Left renal cortex interstitium (tissue), 4 donors: ENCODE data around the gene TRIM3. TPM values are rescaled to one million over a fixed set of nuclear protein-coding genes. Genes with fewer than 3 reads are reported as not detected.

ENCODE experiments used
- DNase-seq, 4 donors: peaks; one replicate each; pipeline ENCODE4 v3.0.0-alpha.2; 2013; ENCODE audit warnings: low read depth in 4 of 4, low spot score in 2 of 4, missing footprints in 1 of 4
- polyA plus RNA-seq, 4 donors: library from polyadenylated mRNA; unstranded; fragments of 120-200 nt; gene quantifications; one replicate each; pipeline ENCODE4 v1.2.1, GENCODE V29; 2013; ENCODE audit not compliant: insufficient read length in 4 of 4

Gene TRIM3
- polyA plus RNA-seq, 4 donors: 16.7 to 31.9 (median 23.6) TPM

- no peak for DNase-seq
Observed at GRCh38 chr11:6404342-6405051, 69.2 kb downstream of the TRIM3 start.

DNA sequence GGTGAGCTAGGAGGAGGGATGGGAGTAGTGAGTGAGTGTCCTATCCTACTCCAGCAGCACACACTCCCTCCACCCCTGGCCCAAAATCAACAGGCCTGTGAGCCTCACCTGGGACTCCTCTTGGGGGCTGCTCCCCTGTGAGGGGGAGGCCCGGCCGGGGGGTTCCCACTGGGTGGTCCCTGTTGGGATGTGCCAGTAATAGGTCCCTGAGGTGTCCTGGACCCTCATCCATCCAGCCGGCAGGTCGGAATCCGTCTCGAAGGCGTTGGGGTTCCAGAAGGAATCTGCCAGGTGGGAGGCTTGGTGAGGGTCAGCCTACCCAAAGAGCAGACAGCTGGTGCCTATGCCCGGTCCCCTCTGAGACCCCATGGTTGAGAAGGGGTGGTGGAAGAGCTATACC is 70.2 kb downstream of the TRIM3 start:
- no peak for DNase-seq

- DNase-seq: no peak
Observed at GRCh38 chr11:6402561-6402981, 71.2 kb downstream of the TRIM3 start.

- DNase-seq: no peak
Observed at GRCh38 chr11:6402061-6402470, 71.7 kb downstream of the TRIM3 start.

- DNase-seq: no peak
Observed at GRCh38 chr11:6401464-6401863, 72.3 kb downstream of the TRIM3 start.

- DNase-seq: no peak
Observed at GRCh38 chr11:6400431-6401345, 73.1 kb downstream of the TRIM3 start.

Other genes with a start within 250 kb of the TRIM3 start
- 10 to 100 TPM; 37.7 to 76.2 (median 56.7) TPM for gene FHIP1B, start 239.3 kb downstream of the TRIM3 start, polyA plus RNA-seq
- gene CNGA4, start 234.9 kb downstream of the TRIM3 start, polyA plus RNA-seq: under 1 TPM in 3 of 4 donors, not detected in 1; 0.23 to 0.34 (median 0.27) TPM
- gene CCKBR, start 214.1 kb downstream of the TRIM3 start, polyA plus RNA-seq: 1 to 10 TPM in 1 of 4 donors, under 1 TPM in 3; 0.28 to 1.1 (median 0.67) TPM
- 10 to 100 TPM; 13.3 to 25.4 (median 18.4) TPM for gene CAVIN3, start 153.4 kb downstream of the TRIM3 start, polyA plus RNA-seq
- 10 to 100 TPM; 31.8 to 35.9 (median 35.4) TPM for gene SMPD1, start 83.5 kb downstream of the TRIM3 start, polyA plus RNA-seq
- gene APBB1, start 54.8 kb downstream of the TRIM3 start, polyA plus RNA-seq: 10 to 100 TPM; 49.1 to 71.1 (median 59.7) TPM
- 1 to 10 TPM; 1.7 to 8.6 (median 5.9) TPM for gene HPX, start 33.0 kb downstream of the TRIM3 start, polyA plus RNA-seq
- gene ARFIP2, start 7.4 kb upstream of the TRIM3 start, polyA plus RNA-seq: 10 to 100 TPM; 60.4 to 84.0 (median 70.5) TPM
- gene TIMM10B, start 7.6 kb upstream of the TRIM3 start, polyA plus RNA-seq: 10 to 100 TPM; 36.3 to 38.9 (median 38.3) TPM
- gene DNHD1, start 23.3 kb upstream of the TRIM3 start, polyA plus RNA-seq: 10 to 100 TPM in 2 of 4 donors, 1 to 10 TPM in 2; 4.1 to 14.4 (median 9.3) TPM
- gene RRP8, start 129.7 kb upstream of the TRIM3 start, polyA plus RNA-seq: 10 to 100 TPM; 18.0 to 26.5 (median 24.0) TPM
- gene ILK, start 129.8 kb upstream of the TRIM3 start, polyA plus RNA-seq: 100 to 1,000 TPM; 154 to 165 (median 158) TPM
- 100 to 1,000 TPM in 1 of 4 donors, 10 to 100 TPM in 3; 64.8 to 107 (median 78.5) TPM for gene TAF10, start 138.3 kb upstream of the TRIM3 start, polyA plus RNA-seq
- gene TPP1, start 145.5 kb upstream of the TRIM3 start, polyA plus RNA-seq: 100 to 1,000 TPM in 3 of 4 donors, 10 to 100 TPM in 1; 89.2 to 119 (median 113) TPM
- gene DCHS1, start 181.9 kb upstream of the TRIM3 start, polyA plus RNA-seq: 10 to 100 TPM; 29.8 to 49.5 (median 37.8) TPM
- 10 to 100 TPM; 64.7 to 81.0 (median 72.8) TPM for gene MRPL17, start 209.4 kb upstream of the TRIM3 start, polyA plus RNA-seq